T-helper 1 cell treated with Interleukin-12 subunit alpha and Interleukin-12 subunit beta and Interleukin-4 antibody, amounts not matched to agents 30 μg/mL and 1 μg/mL, for 36 hours (primary cell): ENCODE results near the gene ARHGEF33.

ENCODE experiments used
- H3K27ac Mint-ChIP-seq: one replicate; pipeline ENCODE4 v1.8.0; 2021; ENCODE audit warnings: mild to moderate bottlenecking, mixed read lengths
- H3K27me3 Mint-ChIP-seq: one replicate; pipeline ENCODE4 v1.8.0; 2021; ENCODE audit warnings: low read depth, mixed read lengths
- H3K36me3 Mint-ChIP-seq: one replicate; pipeline ENCODE4 v1.8.0; 2021; ENCODE audit warnings: low read depth, mixed read lengths
- H3K4me1 Mint-ChIP-seq: one replicate; pipeline ENCODE4 v1.8.0; 2021; ENCODE audit warnings: low read depth, mixed read lengths
- H3K4me3 Mint-ChIP-seq: one replicate; pipeline ENCODE4 v1.8.0; 2021; ENCODE audit warnings: mild to moderate bottlenecking, moderate library complexity, mixed read lengths
- H3K9me3 Mint-ChIP-seq: one replicate; pipeline ENCODE4 v1.8.0; 2021; ENCODE audit warnings: mixed read lengths

Gene ARHGEF33

GRCh38 chr2:38959938-38960608 is 70.4 kb downstream of the ARHGEF33 start:
- H3K27me3 Mint-ChIP-seq: peaks cover 45% of the 10 kb centered on the region
- peak overlapping the region; percentile 27 for H3K4me3 Mint-ChIP-seq
- no peaks in the 10 kb centered on the region for H3K36me3 Mint-ChIP-seq

DNA sequence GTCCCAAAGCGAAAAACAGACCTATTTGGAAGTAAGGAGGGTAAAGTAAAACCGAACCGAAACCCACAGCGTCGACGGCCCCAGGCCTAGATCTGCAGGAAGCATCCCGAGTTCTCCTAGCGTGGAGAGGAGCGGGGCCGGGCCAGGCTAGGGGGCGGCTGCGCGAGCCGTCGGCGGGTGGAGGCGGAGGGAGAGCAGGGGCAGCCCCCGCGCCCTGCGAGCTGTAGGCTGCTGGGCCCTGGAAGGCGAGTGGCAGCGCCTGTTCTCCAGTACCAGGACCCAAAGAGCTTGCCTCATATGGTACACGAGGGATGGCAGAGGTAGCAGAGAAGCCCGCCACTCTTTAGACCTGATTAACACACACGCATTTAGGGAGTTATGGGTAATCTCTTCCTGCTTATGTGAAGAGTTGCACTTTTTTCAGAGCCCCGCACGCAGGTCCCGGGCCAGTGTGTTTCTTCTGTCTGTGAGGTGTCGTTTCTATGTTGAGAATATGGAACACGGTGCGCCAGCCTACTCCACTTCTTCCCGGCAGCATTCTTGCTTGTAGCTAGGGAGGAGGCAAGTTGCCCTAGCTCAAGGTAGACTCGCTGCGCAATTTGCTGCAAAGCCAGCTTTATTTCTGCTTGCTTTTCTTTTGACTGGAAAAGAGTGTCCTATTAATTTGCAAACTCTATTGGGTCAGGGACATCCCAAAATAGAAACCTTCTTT is 71.1 kb downstream of the ARHGEF33 start:
- Mint-ChIP-seq H3K36me3 (no peaks in the 10 kb centered on the region), H3K9me3 (no peaks in the 10 kb centered on the region), H3K4me1 (no peaks in the 10 kb centered on the region), H3K4me3 (peak overlapping the region; percentile 29), H3K27me3 (peaks cover 44% of the 10 kb centered on the region), H3K27ac (no peak overlapping the region)

More at GRCh38 chr2:38959938-38960608, 70.4 kb downstream of the ARHGEF33 start:
- no peaks in the 10 kb centered on the region for H3K9me3 Mint-ChIP-seq
- H3K27ac Mint-ChIP-seq: no peak overlapping the region
- no peaks in the 10 kb centered on the region for H3K4me1 Mint-ChIP-seq

- peaks cover 21% of the 10 kb centered on the region for H3K27me3 Mint-ChIP-seq
- no peaks in the 10 kb centered on the region for H3K36me3 Mint-ChIP-seq
- no peak overlapping the region for H3K4me3 Mint-ChIP-seq
- H3K4me1 Mint-ChIP-seq: no peaks in the 10 kb centered on the region
- no peaks in the 10 kb centered on the region for H3K9me3 Mint-ChIP-seq
- no peak overlapping the region for H3K27ac Mint-ChIP-seq
Observed at GRCh38 chr2:38966006-38966405, 76.3 kb downstream of the ARHGEF33 start.

- Mint-ChIP-seq H3K9me3 (no peaks in the 10 kb centered on the region), H3K27me3 (peaks cover 17% of the 10 kb centered on the region), H3K36me3 (no peaks in the 10 kb centered on the region), H3K4me1 (no peaks in the 10 kb centered on the region), H3K27ac (no peak overlapping the region), H3K4me3 (no peak overlapping the region)
Observed at GRCh38 chr2:38966678-38967077, 77.0 kb downstream of the ARHGEF33 start.

DNA sequence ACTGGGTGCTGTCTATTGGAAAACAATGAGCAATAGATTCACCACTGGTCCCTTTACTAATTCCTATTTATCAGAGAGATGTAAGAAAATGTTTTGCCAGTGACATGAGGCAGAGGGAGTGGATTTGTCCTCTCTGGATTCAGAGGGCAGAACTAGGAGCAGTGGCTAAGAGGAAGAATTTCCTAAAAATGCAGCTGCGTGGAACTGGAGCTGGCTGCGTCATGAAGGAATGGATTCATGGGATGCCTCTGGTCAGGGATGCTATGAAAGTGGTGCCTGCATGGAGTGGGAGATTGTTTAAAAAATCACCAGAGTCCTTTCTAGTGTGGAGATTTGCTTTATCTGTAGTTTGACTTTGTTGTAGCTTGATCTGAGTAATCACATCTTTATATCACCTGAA is 78.3 kb downstream of the ARHGEF33 start:
- Mint-ChIP-seq H3K36me3 (no peaks in the 10 kb centered on the region), H3K27ac (no peak overlapping the region), H3K27me3 (peaks cover 8% of the 10 kb centered on the region), H3K4me3 (no peak overlapping the region), H3K9me3 (no peaks in the 10 kb centered on the region), H3K4me1 (no peaks in the 10 kb centered on the region)

DNA sequence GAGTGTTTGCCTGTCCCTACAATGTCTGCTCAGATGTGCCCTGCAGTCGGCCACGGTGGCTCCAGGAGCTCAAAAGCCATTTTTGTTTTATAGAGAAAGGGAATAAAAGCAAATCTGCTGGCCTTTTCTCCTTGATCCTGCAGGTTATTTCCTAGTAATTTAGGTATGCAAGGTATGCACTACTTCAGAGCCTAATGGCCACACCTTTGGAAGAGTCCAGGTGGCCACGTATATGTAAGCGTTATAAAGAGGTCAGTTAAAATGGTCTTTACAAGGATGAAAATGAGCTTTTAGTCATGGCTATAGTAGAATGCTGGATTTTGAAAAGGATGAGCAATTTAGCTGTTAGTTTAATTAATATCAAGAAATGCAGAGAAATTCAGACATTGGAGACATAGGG is 81.7 kb downstream of the ARHGEF33 start:
- Mint-ChIP-seq H3K9me3 (no peaks in the 10 kb centered on the region), H3K4me1 (peaks cover 2% of the 10 kb centered on the region), H3K36me3 (peaks cover 4% of the 10 kb centered on the region), H3K27ac (no peak overlapping the region), H3K27me3 (peaks cover 5% of the 10 kb centered on the region), H3K4me3 (no peak overlapping the region)

DNA sequence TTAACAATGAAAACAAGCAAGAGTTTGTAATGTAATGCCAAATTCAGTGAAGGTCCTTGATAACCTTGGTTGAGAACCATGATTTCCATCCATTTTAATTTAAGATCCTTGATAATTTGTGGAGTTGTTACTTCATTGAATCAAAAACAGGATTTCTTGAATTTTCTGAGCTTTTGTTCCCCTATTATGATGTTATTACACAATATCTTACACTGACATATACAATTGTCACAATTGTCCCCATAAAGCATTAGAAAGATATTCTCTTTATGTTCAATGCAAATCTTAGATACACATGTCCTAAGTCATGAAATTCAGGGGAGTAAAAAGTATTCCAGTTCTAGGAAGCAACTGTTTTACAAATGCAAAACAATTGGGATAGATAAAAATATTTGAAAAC is 83.6 kb downstream of the ARHGEF33 start:
- Mint-ChIP-seq H3K27ac (no peak overlapping the region), H3K9me3 (no peaks in the 10 kb centered on the region), H3K4me1 (peaks cover 2% of the 10 kb centered on the region), H3K4me3 (no peak overlapping the region), H3K27me3 (no peaks in the 10 kb centered on the region), H3K36me3 (peaks cover 6% of the 10 kb centered on the region)

- H3K27ac Mint-ChIP-seq: no peak overlapping the region
- peaks cover 6% of the 10 kb centered on the region for H3K36me3 Mint-ChIP-seq
- no peak overlapping the region for H3K4me3 Mint-ChIP-seq
- H3K9me3 Mint-ChIP-seq: no peaks in the 10 kb centered on the region
- no peaks in the 10 kb centered on the region for H3K27me3 Mint-ChIP-seq
- peaks cover 2% of the 10 kb centered on the region for H3K4me1 Mint-ChIP-seq
Observed at GRCh38 chr2:38975042-38975441, 85.4 kb downstream of the ARHGEF33 start.

- H3K27me3 Mint-ChIP-seq: no peaks in the 10 kb centered on the region
- no peaks in the 10 kb centered on the region for H3K9me3 Mint-ChIP-seq
- peaks cover 2% of the 10 kb centered on the region for H3K4me1 Mint-ChIP-seq
- H3K27ac Mint-ChIP-seq: no peak overlapping the region
- no peak overlapping the region for H3K4me3 Mint-ChIP-seq
- H3K36me3 Mint-ChIP-seq: peaks cover 6% of the 10 kb centered on the region
Observed at GRCh38 chr2:38977047-38977446, 87.4 kb downstream of the ARHGEF33 start.

GRCh38 chr2:38978296-38978903 is 88.7 kb downstream of the ARHGEF33 start:
- Mint-ChIP-seq H3K27me3 (no peaks in the 10 kb centered on the region), H3K4me3 (no peak overlapping the region), H3K9me3 (no peaks in the 10 kb centered on the region), H3K4me1 (peaks cover 2% of the 10 kb centered on the region), H3K36me3 (peaks cover 14% of the 10 kb centered on the region), H3K27ac (no peak overlapping the region)

DNA sequence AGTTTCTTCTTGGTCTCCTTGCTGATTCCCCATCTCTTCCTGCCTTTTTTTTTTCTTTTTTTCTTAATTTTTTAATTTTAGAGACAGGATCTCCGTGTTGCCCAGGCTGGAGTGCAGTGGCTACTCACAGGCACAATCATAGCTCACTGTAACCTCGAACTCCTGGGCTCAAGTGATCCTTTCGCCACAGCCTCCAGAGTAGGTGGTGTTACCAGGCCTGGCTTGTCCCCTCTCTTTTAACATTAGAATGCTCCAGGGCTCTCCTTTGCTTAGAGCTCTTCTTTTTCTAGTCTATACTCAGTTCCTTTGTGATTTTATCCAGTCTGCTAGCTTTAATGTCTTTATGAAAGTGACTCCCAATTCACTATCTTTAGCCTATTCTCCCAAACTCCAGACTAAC is 89.2 kb downstream of the ARHGEF33 start:
- no peaks in the 10 kb centered on the region for H3K9me3 Mint-ChIP-seq
- peak overlapping the region; percentile 8 for H3K27ac Mint-ChIP-seq
- no peak overlapping the region for H3K4me3 Mint-ChIP-seq
- peaks cover 2% of the 10 kb centered on the region for H3K4me1 Mint-ChIP-seq
- H3K27me3 Mint-ChIP-seq: no peaks in the 10 kb centered on the region
- H3K36me3 Mint-ChIP-seq: peaks cover 18% of the 10 kb centered on the region

GRCh38 chr2:38981003-38981669 is 91.5 kb downstream of the ARHGEF33 start:
- no peaks in the 10 kb centered on the region for H3K27me3 Mint-ChIP-seq
- no peak overlapping the region for H3K27ac Mint-ChIP-seq
- H3K36me3 Mint-ChIP-seq: peaks cover 32% of the 10 kb centered on the region
- no peaks in the 10 kb centered on the region for H3K9me3 Mint-ChIP-seq
- H3K4me1 Mint-ChIP-seq: no peaks in the 10 kb centered on the region
- no peak overlapping the region for H3K4me3 Mint-ChIP-seq

GRCh38 chr2:38981670-38982357 is 92.1 kb downstream of the ARHGEF33 start:
- no peaks in the 10 kb centered on the region for H3K27me3 Mint-ChIP-seq
- H3K4me3 Mint-ChIP-seq: no peak overlapping the region
- no peaks in the 10 kb centered on the region for H3K9me3 Mint-ChIP-seq
- no peaks in the 10 kb centered on the region for H3K4me1 Mint-ChIP-seq
- peaks cover 32% of the 10 kb centered on the region for H3K36me3 Mint-ChIP-seq
- no peak overlapping the region for H3K27ac Mint-ChIP-seq

GRCh38 chr2:38982498-38982897 is 92.8 kb downstream of the ARHGEF33 start:
- Mint-ChIP-seq H3K4me1 (peaks cover 2% of the 10 kb centered on the region), H3K27me3 (no peaks in the 10 kb centered on the region), H3K9me3 (no peaks in the 10 kb centered on the region), H3K36me3 (peaks cover 36% of the 10 kb centered on the region), H3K4me3 (no peak overlapping the region), H3K27ac (no peak overlapping the region)
